Measurements from ENCODE around the gene GBE1.

DNA sequence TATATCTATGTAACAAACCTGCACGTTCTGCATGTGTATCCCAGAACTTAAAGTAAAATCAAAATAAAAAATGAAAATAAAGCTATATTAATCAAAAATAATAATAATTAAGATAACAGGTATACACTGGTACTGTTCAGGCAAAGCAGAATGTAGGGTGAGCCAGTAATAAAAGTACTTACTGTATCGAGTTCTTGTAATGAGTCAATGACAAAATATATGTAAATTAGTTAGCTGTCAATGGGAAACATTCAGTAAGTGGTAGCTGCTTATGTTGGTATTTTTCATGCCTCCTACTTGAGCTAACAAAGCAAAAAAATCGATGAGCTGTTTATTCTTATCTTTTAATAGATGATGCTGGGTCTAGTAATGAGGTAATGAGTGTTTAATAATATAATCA, 93.2 kb downstream of the GBE1 start:
- TF ChIP-seq, protein P1, sequence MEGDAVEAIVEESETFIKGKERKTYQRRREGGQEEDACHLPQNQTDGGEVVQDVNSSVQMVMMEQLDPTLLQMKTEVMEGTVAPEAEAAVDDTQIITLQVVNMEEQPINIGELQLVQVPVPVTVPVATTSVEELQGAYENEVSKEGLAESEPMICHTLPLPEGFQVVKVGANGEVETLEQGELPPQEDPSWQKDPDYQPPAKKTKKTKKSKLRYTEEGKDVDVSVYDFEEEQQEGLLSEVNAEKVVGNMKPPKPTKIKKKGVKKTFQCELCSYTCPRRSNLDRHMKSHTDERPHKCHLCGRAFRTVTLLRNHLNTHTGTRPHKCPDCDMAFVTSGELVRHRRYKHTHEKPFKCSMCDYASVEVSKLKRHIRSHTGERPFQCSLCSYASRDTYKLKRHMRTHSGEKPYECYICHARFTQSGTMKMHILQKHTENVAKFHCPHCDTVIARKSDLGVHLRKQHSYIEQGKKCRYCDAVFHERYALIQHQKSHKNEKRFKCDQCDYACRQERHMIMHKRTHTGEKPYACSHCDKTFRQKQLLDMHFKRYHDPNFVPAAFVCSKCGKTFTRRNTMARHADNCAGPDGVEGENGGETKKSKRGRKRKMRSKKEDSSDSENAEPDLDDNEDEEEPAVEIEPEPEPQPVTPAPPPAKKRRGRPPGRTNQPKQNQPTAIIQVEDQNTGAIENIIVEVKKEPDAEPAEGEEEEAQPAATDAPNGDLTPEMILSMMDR (IDR thresholded peaks at IDR 0.05; ENCODE audit: insufficient read depth, low read length, poor library complexity, severe bottlenecking) = no peak
- TF ChIP-seq EZH2phosphoT487 (conservative IDR thresholded peaks at IDR 0.05; ENCODE audit: low read length) = no peak

Data from SU-DHL-6 (cell line).